Mucosa of gallbladder (tissue), 1 donor: ENCODE data around the gene HIVEP3. TPM values are rescaled to one million over a fixed set of nuclear protein-coding genes. Genes with fewer than 3 reads are reported as not detected.
"Not testable (repeated sequence)": the region's sequence is repeated elsewhere in the genome, so short reads cannot be mapped to it uniquely, and the experiment has no call there.

Source experiments
- DNase-seq: peaks from one replicate; pipeline ENCODE4 v3.0.0-alpha.2; 2020; ENCODE audit warnings: low spot score
- total RNA-seq: library from RNA; stranded (reverse); gene quantifications from one replicate; pipeline ENCODE4 v1.2.1, GENCODE V29; 2021
- donor health status: DM: no; HTN: no; CAD: no.

Gene HIVEP3
- total RNA-seq, 1 donor from 2014 or later: 8.7 TPM

GRCh38 chr1:41562328-41562727, 356.4 kb downstream of the HIVEP3 start:
- no peak for DNase-seq

DNA sequence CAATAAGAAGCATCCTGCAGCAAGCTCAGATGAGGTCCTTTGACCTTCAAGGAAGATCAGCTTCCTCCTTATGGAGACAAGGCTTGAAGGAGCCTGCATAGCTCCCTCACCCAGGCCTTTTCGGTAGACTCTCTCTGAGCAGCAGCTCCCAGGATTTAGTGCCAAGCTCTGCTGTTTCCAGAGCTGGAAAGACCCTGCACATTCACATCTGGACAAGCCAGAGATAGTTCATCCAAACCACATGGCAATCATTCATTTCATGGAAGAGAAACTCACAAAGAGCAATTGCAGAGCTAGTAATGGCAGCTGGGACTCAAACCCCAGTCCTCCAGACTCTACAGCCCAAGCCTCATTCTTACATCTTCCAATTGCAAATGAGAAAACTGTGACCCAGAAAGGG, 357.8 kb downstream of the HIVEP3 start:
- DNase-seq: no peak

DNA sequence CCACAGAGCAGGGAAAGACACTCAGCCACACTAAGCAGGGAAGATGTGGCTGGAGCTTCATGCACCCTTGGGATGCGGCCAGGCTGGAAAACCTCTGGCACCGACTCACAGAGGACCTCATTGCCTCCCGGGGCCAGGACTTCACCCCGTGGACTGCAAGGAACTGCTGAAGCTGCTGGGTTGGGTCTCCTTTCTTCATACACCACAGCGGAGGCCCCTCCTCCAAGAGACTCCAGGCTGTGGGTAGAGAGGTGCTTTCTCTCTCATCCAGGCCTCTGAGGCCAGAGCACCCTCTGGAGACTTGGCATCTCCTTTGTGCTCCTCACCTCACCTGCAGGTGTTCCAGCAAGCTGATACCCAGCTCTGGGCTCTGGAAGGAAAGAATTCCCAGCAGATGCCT, 358.2 kb downstream of the HIVEP3 start:
- DNase-seq: no peak

DNA sequence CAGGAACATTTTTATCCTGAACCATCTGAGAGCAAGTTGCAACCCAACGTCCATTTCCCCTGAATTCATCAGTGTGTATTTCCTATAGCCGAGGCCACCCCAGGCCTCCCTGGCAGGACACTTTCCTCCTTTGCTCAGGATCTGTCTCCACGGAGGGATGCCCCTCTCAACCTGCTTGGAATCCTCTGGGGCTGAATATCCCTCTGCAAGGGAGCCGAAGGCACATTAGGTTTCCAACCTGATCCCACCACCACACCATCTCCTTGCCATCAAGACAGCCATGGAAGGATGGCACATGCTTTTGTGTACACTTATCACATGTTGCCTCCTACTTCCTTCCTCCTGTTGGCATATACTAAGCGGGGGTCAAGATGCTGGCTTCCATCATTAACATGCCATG, 359.4 kb downstream of the HIVEP3 start:
- no peak for DNase-seq

- DNase-seq: no peak
Observed at GRCh38 chr1:41558761-41559171, 360.0 kb downstream of the HIVEP3 start.

- no peak for DNase-seq
Observed at GRCh38 chr1:41557751-41558455, 360.8 kb downstream of the HIVEP3 start.

- not testable (repeated sequence) for DNase-seq
Observed at GRCh38 chr1:41554746-41555145, 364.0 kb downstream of the HIVEP3 start.

- no peak for DNase-seq
Observed at GRCh38 chr1:41547781-41548560, 370.8 kb downstream of the HIVEP3 start.

GRCh38 chr1:41547336-41547735, 371.4 kb downstream of the HIVEP3 start:
- DNase-seq: no peak

- no peak for DNase-seq
Observed at GRCh38 chr1:41546833-41547135, 371.9 kb downstream of the HIVEP3 start.

DNA sequence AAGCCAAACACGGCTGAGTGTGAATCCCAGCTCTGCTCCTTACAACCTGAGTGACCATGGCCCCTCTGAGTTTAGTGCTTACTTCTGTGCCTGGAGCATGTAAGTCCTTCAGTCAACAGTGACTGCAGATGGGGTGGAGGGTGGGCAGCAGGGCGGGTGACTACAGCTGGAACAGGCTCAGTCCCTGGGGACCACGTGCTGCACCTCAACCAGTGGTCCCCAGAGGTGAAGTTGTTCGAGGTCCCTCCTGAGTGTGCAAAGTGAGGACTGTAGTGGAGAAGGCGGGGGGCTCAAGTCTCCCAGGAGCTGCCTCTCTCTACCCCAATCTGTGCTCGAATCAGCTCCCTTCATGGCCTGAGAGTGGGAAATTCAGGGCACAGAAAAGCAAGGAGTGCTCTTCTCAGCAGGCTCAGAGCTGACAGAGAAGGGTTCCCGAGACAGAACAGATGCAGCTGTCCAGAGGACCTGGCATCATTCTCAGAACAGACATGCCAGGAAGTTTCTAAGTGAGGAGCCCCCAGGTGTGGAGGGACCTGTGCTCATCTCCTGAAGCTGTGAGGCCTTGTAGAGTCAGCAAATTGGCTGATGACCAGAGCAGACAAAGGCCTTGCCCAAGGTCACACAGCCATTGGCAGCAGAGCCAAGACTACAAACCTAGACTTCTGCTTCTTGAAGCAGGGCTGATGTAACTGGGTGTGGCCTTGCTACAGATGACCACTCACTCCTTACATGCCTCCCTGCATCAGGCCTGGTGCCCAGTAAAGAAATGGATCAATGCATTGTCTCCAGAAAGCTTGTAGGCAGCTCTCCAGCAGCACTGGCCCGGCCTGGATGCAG, 372.5 kb downstream of the HIVEP3 start:
- no peak for DNase-seq

- no peak for DNase-seq
Observed at GRCh38 chr1:41542196-41542930, 376.4 kb downstream of the HIVEP3 start.

DNA sequence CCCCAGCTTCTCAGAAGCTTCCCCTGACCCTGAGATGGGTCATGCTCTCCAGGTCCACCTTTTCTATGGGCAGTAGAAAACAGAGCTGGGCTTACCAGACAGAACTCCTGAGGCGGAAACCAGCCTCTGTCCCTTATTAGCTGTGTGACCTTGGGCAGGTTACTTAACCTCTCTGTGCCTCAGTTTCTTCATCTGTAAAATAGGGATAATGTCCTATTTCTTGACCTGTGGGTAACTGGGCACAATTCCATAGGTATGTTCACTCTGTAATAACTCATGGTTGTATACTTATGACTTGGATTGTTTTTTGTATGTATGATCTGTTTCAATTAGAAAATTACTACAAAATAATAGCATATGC, 377.1 kb downstream of the HIVEP3 start:
- DNase-seq: no peak

GRCh38 chr1:41540886-41541591, 377.7 kb downstream of the HIVEP3 start:
- no peak for DNase-seq

GRCh38 chr1:41539999-41540398, 378.7 kb downstream of the HIVEP3 start:
- no peak for DNase-seq

GRCh38 chr1:41539418-41539805, 379.3 kb downstream of the HIVEP3 start:
- DNase-seq: no peak

- DNase-seq: no peak
Observed at GRCh38 chr1:41538741-41539417, 379.8 kb downstream of the HIVEP3 start.

DNA sequence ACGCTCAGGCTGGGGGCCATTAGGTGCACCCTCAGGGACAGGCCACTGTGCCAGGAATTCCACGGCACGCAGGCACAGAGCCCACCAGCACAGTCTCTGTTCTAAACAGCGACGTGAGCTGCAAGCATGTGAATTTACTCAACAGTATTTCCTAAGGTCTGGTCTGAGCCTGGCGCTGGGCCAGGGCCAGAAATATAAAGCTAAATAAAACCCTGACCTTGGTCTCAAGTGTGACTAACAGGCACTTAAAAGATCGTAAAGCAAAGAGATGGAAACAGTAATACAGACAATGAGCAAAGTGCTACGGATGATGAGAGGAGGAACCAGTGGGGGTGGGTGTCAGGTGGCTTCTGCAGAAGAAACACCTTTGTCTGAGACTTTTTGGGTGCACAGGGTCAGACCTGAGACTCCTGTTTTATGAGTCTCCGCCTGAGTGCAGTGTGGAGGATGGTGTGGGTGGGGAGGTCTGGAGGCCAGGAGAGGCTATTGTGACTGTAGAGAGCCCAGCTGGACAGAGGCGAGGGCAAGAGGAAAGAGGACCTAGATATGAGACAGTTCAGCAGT, 380.9 kb downstream of the HIVEP3 start:
- no peak for DNase-seq

GRCh38 chr1:41537251-41537650, 381.5 kb downstream of the HIVEP3 start:
- DNase-seq: no peak

DNA sequence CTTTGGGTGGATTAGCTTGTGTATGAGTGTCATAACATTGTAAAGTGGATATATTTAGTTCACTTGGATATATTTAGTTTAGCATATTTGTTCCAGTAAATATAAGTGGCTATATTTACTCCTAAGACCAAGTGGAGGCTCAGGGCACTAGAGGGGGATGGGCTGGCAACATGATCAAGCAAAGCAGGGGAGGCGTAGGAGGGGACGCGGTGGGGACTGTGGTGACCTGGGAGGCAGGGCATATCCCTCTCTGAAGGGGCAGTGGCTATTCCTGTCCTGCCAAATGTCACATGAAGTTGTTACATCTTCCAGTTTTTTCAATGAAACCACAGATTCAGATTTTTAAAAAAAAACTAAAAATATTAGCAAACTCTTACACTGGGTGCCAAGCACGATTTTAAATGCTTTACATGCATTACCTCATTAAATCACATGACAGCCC, 382.3 kb downstream of the HIVEP3 start:
- no peak for DNase-seq
